ENCODE data around the gene LRBA. TPM values are rescaled to one million over a fixed set of nuclear protein-coding genes. Genes with fewer than 3 reads are reported as not detected.

Gene LRBA
- total RNA-seq, 4 donors from 2014 or later = 8.5 to 18.0 (median 11.9) TPM

DNA sequence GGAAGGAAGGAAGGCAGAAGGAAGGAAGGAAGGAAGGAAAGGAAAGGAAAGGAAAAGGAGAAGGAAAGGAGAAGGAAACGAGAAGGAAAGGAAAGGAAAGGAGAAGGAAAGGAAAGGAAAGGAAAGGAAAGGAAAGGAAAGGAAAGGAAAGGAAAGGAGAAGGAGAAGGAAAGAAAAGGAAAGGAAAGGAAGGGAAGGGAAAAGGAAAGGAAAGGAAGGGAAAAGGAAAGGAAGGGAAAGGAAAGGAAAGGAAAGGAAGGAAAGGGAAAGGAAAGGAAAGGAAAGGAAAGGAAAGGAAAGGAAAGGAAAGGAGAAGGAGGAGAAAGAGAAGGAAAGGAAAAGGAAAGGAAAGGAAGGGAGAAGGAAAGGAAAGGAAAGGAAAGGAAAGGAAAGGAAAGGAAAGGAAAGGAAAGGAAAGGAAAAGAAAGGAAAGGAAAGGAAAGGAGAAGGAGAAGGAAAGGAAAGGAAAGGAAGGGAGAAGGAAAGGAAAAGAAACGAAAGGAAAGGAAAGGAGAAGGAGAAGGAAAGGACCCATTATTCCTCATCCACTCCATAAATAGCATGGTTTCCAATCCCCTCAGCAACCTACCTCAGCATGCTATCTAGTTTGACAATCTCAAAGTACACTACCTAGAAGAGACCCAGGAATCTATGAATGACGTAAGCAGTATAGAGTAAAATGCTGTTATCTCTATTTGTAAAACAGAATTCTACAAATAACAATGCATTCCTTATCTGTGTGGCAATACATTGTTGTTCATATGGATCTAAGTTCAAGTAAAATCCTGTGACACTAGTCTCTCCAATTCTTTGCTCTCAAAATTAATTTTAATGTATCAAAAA lies 209.7 kb downstream of the LRBA start:
- H3K36me3 ChIP-seq = no peaks in the 10 kb centered on the region
- H3K4me1 ChIP-seq = no peaks in the 10 kb centered on the region
- H3K4me3 ChIP-seq = no peak overlapping the region
- DNase-seq = no peak
- intact Hi-C loops (cut with DNase I; ENCODE audit: low total_unique reads) = no loop called here
- no peaks in the 10 kb centered on the region for H3K27me3 ChIP-seq
- in situ Hi-C loops (cut with MboI; ENCODE audit: low sequenced_read_pairs in 4 of 4) = no loop called here
- no peak for ATAC-seq
- H3K9me3 ChIP-seq = no peaks in the 10 kb centered on the region
- H3K27ac ChIP-seq = no peak overlapping the region
- TF ChIP-seq, protein P1, sequence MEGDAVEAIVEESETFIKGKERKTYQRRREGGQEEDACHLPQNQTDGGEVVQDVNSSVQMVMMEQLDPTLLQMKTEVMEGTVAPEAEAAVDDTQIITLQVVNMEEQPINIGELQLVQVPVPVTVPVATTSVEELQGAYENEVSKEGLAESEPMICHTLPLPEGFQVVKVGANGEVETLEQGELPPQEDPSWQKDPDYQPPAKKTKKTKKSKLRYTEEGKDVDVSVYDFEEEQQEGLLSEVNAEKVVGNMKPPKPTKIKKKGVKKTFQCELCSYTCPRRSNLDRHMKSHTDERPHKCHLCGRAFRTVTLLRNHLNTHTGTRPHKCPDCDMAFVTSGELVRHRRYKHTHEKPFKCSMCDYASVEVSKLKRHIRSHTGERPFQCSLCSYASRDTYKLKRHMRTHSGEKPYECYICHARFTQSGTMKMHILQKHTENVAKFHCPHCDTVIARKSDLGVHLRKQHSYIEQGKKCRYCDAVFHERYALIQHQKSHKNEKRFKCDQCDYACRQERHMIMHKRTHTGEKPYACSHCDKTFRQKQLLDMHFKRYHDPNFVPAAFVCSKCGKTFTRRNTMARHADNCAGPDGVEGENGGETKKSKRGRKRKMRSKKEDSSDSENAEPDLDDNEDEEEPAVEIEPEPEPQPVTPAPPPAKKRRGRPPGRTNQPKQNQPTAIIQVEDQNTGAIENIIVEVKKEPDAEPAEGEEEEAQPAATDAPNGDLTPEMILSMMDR (IDR thresholded peaks at IDR 0.05 in 4 of 5, conservative IDR thresholded peaks at IDR 0.05 in 1 of 5) = no peak
- no peak for TF ChIP-seq POLR2A (IDR thresholded peaks at IDR 0.05)

DNA sequence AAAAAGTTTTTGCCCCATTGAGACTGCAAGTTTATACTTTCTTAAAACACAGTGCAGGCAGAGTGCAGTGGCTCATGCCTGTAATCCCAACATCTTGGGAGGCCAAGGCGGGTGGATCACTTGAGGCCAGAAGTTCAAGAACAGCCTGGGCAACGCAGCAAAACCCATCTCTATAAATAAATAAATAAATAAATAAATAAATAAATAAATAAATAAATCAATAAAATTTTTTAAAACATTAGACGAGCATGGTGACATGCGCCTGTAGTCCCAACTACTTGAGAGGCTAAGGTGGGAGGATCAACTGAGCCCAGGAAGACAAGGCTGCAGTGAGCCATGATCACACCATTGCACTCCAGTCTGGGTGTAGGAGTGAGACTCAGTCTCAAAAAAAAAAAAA lies 213.3 kb downstream of the LRBA start:
- no peaks in the 10 kb centered on the region for H3K9me3 ChIP-seq
- DNase-seq = no peak
- H3K27ac ChIP-seq = no peak overlapping the region
- TF ChIP-seq POLR2A (IDR thresholded peaks at IDR 0.05) = no peak
- TF ChIP-seq, protein P1 (IDR thresholded peaks at IDR 0.05 in 4 of 5, conservative IDR thresholded peaks at IDR 0.05 in 1 of 5) = no peak
- no peaks in the 10 kb centered on the region for H3K36me3 ChIP-seq
- no peak for ATAC-seq
- in situ Hi-C loops (cut with MboI; ENCODE audit: low sequenced_read_pairs in 4 of 4) = no loop called here
- intact Hi-C loops (cut with DNase I; ENCODE audit: low total_unique reads) = no loop called here
- H3K27me3 ChIP-seq = no peaks in the 10 kb centered on the region
- H3K4me1 ChIP-seq = no peaks in the 10 kb centered on the region
- no peak overlapping the region for H3K4me3 ChIP-seq

DNA sequence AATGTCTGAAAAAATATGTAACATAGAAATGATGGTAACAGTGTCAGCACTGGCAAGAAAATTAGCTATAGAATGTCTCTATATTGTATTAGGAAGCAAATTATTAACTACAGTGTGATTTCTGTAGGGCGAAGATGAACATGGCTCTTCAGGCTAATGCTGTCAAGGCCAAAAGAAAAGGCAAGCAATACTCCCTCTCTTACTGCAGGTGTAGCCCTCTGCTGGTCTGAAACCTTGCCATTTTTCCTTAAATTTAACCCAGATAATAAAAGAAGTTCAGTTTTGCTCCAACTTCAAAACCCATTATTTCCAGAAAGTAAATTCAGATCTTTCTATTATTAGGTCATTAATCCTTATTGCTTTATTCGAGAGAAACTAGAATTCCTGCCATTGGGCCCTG lies 215.9 kb downstream of the LRBA start:
- H3K27ac ChIP-seq = no peak overlapping the region
- no peak overlapping the region for H3K4me3 ChIP-seq
- TF ChIP-seq, protein P1 (IDR thresholded peaks at IDR 0.05 in 4 of 5, conservative IDR thresholded peaks at IDR 0.05 in 1 of 5) = no peak
- TF ChIP-seq POLR2A (IDR thresholded peaks at IDR 0.05) = no peak
- intact Hi-C loops (cut with DNase I; ENCODE audit: low total_unique reads) = no loop called here
- no peaks in the 10 kb centered on the region for H3K27me3 ChIP-seq
- H3K36me3 ChIP-seq = no peaks in the 10 kb centered on the region
- no peak for ATAC-seq
- in situ Hi-C loops (cut with MboI; ENCODE audit: low sequenced_read_pairs in 4 of 4) = no loop called here
- no peaks in the 10 kb centered on the region for H3K9me3 ChIP-seq
- no peak for DNase-seq
- no peaks in the 10 kb centered on the region for H3K4me1 ChIP-seq

DNA sequence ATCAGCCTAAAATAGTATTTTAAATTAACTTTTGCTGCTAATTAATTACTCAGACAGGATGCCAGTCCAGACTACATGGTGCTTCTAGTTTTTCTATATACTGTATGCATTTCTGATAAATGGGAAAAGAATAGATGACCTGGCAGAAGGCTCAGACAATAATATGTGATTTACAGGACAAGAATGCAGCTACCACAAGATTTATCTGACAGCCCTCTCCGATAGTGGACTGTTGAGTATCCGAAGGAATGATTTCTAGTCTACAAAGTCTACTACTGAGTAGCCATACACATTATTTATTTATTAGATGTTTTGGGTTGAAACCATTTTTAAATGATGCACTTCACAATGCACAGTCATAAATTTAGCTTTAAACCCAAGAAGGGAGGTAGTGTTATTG lies 220.4 kb downstream of the LRBA start:
- no peaks in the 10 kb centered on the region for H3K4me1 ChIP-seq
- no peaks in the 10 kb centered on the region for H3K36me3 ChIP-seq
- H3K27me3 ChIP-seq = no peaks in the 10 kb centered on the region
- H3K27ac ChIP-seq = no peak overlapping the region
- ATAC-seq = no peak
- intact Hi-C loops (cut with DNase I; ENCODE audit: low total_unique reads) (no loop called here), in situ Hi-C loops (cut with MboI; ENCODE audit: low sequenced_read_pairs in 4 of 4) (no loop called here)
- TF ChIP-seq, protein P1 (IDR thresholded peaks at IDR 0.05 in 4 of 5, conservative IDR thresholded peaks at IDR 0.05 in 1 of 5) = no peak
- TF ChIP-seq POLR2A (IDR thresholded peaks at IDR 0.05) = no peak
- no peak overlapping the region for H3K4me3 ChIP-seq
- no peak for DNase-seq
- no peaks in the 10 kb centered on the region for H3K9me3 ChIP-seq

Measured in gastrocnemius medialis (tissue), 4 donors.